Breast epithelium (tissue), 3 donors: ENCODE data around the gene FGF9.

ENCODE experiments used
- POLR2A ChIP-seq: fragments of 450-650 bp; IDR thresholded peaks from one replicate; pipeline ENCODE4 v1.6.1; 2016; ENCODE audit warnings: antibody characterized with exemption, mild to moderate bottlenecking, moderate library complexity
- POLR2AphosphoS5 ChIP-seq, 3 donors: sonication (generic); formaldehyde crosslinking; IDR thresholded peaks; one replicate each; pipeline ENCODE4 v1.6.1; 2017; ENCODE audit warnings: antibody characterized with exemption in 3 of 3
- TF ChIP-seq, protein P1 (sequence below), 3 donors: fragments of 450-650 bp; IDR thresholded peaks; one replicate each; pipeline ENCODE4 v1.5.1; 2016 to 2017; ENCODE audit warnings: antibody characterized with exemption in 3 of 3, mild to moderate bottlenecking in 3 of 3, moderate library complexity in 3 of 3

DNA sequence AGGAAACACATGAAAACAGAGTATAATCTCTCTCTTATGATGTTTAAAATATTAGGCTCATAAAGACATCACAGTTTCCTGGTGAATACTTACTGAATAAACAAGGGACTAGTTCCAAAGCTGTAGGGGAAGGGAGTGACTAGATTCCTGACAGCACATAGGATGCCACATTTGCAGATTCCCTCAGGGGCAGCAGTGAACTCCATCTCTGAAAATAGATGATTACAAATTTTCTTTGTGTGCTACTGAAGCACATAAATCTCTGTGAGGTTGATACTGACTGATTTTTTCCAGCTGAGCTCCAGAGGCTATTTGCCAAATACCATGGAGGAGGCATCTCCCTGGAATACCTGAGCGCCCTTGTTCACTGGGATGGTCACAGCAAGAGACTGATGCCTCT is 77.3 kb downstream of the FGF9 start:
- TF ChIP-seq, protein P1, sequence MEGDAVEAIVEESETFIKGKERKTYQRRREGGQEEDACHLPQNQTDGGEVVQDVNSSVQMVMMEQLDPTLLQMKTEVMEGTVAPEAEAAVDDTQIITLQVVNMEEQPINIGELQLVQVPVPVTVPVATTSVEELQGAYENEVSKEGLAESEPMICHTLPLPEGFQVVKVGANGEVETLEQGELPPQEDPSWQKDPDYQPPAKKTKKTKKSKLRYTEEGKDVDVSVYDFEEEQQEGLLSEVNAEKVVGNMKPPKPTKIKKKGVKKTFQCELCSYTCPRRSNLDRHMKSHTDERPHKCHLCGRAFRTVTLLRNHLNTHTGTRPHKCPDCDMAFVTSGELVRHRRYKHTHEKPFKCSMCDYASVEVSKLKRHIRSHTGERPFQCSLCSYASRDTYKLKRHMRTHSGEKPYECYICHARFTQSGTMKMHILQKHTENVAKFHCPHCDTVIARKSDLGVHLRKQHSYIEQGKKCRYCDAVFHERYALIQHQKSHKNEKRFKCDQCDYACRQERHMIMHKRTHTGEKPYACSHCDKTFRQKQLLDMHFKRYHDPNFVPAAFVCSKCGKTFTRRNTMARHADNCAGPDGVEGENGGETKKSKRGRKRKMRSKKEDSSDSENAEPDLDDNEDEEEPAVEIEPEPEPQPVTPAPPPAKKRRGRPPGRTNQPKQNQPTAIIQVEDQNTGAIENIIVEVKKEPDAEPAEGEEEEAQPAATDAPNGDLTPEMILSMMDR (IDR thresholded peaks at IDR 0.05) = no peak
- TF ChIP-seq POLR2A = no peak
- TF ChIP-seq POLR2AphosphoS5 (IDR thresholded peaks at IDR 0.05) = no peak
